ENCODE results near the gene CACNB4. TPM values are rescaled to one million over a fixed set of nuclear protein-coding genes. Genes with fewer than 3 reads are reported as not detected.

CACNB4 gene
- total and polyA plus RNA-seq, 7 donors = 0.23 to 4.4 (median 1.1) TPM

DNA sequence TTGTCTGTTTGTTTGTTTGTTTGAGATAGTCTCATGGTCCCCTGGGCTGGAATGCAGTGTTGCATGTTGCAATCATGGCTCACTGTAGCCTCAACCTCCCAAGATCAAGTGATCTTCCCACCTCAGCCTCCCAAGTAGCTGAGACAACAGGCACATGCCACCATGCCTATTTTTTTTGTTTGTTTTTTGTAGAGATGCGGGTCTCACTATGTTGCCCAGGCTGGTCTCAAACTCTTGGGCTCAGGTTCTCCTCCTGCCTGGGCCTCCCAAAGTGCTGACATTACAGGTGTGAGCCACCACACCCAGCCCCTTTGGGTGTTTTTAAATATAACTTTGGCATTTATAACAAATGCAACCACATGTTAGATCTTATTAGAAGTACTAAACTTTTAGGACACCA lies 308.2 kb downstream of the CACNB4 start:
- intact Hi-C loops (cut with DNase I) = no loop called here
- H3K27ac ChIP-seq = no peak overlapping the region
- no peak for TF ChIP-seq POLR2AphosphoS5 (IDR thresholded peaks at IDR 0.05)
- no peak for TF ChIP-seq POLR2A (IDR thresholded peaks at IDR 0.05)
- no peak for TF ChIP-seq EP300 (IDR thresholded peaks at IDR 0.05)
- TF ChIP-seq, protein P1, sequence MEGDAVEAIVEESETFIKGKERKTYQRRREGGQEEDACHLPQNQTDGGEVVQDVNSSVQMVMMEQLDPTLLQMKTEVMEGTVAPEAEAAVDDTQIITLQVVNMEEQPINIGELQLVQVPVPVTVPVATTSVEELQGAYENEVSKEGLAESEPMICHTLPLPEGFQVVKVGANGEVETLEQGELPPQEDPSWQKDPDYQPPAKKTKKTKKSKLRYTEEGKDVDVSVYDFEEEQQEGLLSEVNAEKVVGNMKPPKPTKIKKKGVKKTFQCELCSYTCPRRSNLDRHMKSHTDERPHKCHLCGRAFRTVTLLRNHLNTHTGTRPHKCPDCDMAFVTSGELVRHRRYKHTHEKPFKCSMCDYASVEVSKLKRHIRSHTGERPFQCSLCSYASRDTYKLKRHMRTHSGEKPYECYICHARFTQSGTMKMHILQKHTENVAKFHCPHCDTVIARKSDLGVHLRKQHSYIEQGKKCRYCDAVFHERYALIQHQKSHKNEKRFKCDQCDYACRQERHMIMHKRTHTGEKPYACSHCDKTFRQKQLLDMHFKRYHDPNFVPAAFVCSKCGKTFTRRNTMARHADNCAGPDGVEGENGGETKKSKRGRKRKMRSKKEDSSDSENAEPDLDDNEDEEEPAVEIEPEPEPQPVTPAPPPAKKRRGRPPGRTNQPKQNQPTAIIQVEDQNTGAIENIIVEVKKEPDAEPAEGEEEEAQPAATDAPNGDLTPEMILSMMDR (IDR thresholded peaks at IDR 0.05) = no peak
- H3K27me3 ChIP-seq = no peaks in the 10 kb centered on the region
- DNase-seq = no peak
- H3K4me3 ChIP-seq = no peak overlapping the region
- H3K36me3 ChIP-seq = peaks cover 0 to 13% (median 0%) of the 10 kb centered on the region in 4 donors
- no peaks in the 10 kb centered on the region for H3K4me1 ChIP-seq
- 97 to 100% methylated on average over 1 of the region's 1 CpG for WGBS, 2 donors
- no peaks in the 10 kb centered on the region for H3K9me3 ChIP-seq

DNA sequence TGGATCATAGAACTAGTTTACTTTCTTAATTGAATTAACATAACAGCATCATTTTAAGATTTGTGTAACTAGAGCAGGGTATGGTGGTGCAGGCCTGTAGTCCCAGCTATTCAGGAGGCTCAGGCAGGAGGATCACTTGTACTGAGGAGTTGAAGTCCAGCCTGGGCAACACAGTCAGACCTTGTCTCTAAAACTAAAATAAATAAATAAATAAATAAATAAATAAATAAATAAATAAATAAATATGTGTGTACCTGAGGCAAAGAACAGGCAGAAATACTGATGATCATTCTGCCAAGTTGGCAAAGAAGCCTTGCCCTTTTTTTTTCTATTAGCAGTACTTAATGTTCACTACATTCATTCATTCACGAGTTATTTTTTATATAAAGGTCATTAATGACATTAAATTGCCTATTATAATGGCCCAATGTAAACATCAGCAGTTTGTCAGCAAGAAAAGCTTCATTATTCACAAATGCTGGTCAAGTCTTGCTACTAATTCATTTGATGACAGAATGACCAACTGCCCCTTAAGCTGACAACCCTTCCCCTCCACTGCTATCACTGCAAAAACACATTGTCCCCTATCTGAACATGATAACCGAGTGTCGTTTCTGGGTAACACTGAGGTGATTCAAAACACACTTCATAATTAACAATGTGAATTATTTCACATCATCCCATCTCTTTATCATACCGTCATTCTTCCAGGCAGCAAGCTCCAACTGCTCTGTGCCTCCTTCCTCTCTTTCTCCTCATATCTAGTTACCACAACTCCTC lies 309.6 kb downstream of the CACNB4 start:
- Histone ChIP-seq H3K9me3 (no peaks in the 10 kb centered on the region), H3K27ac (no peak overlapping the region), H3K36me3 (peaks cover 0 to 23% (median 0%) of the 10 kb centered on the region in 4 donors), H3K4me1 (no peaks in the 10 kb centered on the region), H3K4me3 (no peak overlapping the region), H3K27me3 (no peaks in the 10 kb centered on the region)
- intact Hi-C loops (cut with DNase I) = no loop called here
- TF ChIP-seq EP300 (IDR thresholded peaks at IDR 0.05) (no peak), POLR2AphosphoS5 (IDR thresholded peaks at IDR 0.05) (no peak), POLR2A (IDR thresholded peaks at IDR 0.05) (no peak)
- TF ChIP-seq, protein P1 (IDR thresholded peaks at IDR 0.05) = no peak
- no peak for DNase-seq
- WGBS, 2 donors = 95% methylated on average over 4 of the region's 4 CpGs

DNA sequence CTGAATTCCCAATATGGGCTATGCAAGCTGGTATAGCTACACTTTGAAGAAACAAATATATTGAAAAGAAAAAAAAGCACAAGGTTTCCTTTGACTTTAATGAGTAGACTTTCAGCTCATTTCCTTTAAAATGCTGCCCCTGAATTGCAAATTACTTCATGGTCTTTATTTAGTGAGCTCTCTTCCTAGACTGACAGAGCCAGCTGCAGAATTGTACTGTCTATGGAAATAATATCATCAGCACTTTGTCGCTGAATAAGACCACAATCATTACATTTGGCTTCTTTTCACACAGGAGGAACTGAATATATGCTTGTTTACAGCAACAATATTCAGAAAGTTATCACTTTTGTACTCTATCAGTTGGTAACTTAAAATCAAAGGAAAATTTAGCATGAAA lies 312.4 kb downstream of the CACNB4 start:
- no peaks in the 10 kb centered on the region for H3K4me1 ChIP-seq
- DNase-seq = no peak
- intact Hi-C loops (cut with DNase I) = no loop called here
- no peaks in the 10 kb centered on the region for H3K9me3 ChIP-seq
- H3K27ac ChIP-seq = no peak overlapping the region
- TF ChIP-seq, protein P1 (IDR thresholded peaks at IDR 0.05) = no peak
- no peak for TF ChIP-seq EP300 (IDR thresholded peaks at IDR 0.05)
- no peak for TF ChIP-seq POLR2A (IDR thresholded peaks at IDR 0.05)
- no peak for TF ChIP-seq POLR2AphosphoS5 (IDR thresholded peaks at IDR 0.05)
- no peak overlapping the region for H3K4me3 ChIP-seq
- WGBS, 2 donors = 79 to 95% methylated on average over 1 of the region's 1 CpG
- H3K36me3 ChIP-seq = peaks cover 0 to 18% (median 3%) of the 10 kb centered on the region in 4 donors
- H3K27me3 ChIP-seq = no peaks in the 10 kb centered on the region

DNA sequence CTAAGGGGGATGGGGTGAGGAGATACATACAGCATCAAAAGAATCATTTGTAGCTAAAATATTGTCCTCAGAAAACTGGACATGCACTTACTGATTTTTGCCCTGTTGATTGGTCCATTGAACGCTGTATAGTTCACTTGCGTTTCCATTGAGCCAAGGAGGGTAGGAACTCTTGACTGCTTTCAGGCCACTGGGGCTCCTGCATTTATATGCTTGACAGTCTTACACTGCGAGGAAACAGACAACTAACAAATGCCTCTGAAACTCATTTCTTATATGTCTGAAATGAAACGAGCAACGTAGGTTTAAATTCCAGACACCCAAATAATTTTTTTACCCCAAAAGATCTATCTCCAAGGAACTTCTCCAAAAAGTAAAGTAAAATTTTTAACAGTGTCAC lies 312.8 kb downstream of the CACNB4 start:
- Histone ChIP-seq H3K4me1 (no peaks in the 10 kb centered on the region), H3K36me3 (peaks cover 0 to 18% (median 3%) of the 10 kb centered on the region in 4 donors), H3K27me3 (no peaks in the 10 kb centered on the region), H3K27ac (no peak overlapping the region), H3K4me3 (no peak overlapping the region), H3K9me3 (no peaks in the 10 kb centered on the region)
- TF ChIP-seq, protein P1 (IDR thresholded peaks at IDR 0.05) = no peak
- TF ChIP-seq POLR2AphosphoS5 (IDR thresholded peaks at IDR 0.05) (no peak), EP300 (IDR thresholded peaks at IDR 0.05) (no peak), POLR2A (IDR thresholded peaks at IDR 0.05) (no peak)
- 97 to 98% methylated on average over 5 of the region's 5 CpGs for WGBS, 2 donors
- no peak for DNase-seq
- intact Hi-C loops (cut with DNase I) = no loop called here

Measured in sigmoid colon (tissue), 7 donors.